Measurements from ENCODE around the gene PTGIS.

The PTGIS gene

DNA sequence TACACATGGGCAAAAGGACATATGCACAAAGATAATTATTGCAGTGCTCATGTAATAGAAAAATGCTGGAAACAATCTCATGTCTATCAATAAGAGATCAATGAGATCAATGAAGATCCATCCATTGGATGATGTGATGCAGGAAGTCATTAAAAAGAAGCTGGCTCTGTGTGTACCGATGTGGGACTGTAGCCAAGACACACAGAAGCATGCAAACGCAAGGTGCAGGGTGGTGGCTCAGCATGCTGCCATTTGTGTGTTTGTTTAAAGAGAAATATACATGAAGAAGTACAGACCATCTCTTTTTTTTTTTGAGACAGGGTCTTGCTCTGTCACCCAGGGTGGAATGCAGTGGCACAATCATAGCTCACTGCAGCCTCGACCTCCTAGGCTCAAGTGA is 52.4 kb downstream of the PTGIS start:
- no peak overlapping the region for H3K4me3 ChIP-seq (replicated peaks; ENCODE audit: low read depth, low read length)
- DNase-seq (ENCODE audit: extremely low read depth, low read depth) = no peak
- TF ChIP-seq, protein P1, sequence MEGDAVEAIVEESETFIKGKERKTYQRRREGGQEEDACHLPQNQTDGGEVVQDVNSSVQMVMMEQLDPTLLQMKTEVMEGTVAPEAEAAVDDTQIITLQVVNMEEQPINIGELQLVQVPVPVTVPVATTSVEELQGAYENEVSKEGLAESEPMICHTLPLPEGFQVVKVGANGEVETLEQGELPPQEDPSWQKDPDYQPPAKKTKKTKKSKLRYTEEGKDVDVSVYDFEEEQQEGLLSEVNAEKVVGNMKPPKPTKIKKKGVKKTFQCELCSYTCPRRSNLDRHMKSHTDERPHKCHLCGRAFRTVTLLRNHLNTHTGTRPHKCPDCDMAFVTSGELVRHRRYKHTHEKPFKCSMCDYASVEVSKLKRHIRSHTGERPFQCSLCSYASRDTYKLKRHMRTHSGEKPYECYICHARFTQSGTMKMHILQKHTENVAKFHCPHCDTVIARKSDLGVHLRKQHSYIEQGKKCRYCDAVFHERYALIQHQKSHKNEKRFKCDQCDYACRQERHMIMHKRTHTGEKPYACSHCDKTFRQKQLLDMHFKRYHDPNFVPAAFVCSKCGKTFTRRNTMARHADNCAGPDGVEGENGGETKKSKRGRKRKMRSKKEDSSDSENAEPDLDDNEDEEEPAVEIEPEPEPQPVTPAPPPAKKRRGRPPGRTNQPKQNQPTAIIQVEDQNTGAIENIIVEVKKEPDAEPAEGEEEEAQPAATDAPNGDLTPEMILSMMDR (IDR thresholded peaks at IDR 0.05; ENCODE audit: low read depth, low read length, missing control alignments) = no peak

DNA sequence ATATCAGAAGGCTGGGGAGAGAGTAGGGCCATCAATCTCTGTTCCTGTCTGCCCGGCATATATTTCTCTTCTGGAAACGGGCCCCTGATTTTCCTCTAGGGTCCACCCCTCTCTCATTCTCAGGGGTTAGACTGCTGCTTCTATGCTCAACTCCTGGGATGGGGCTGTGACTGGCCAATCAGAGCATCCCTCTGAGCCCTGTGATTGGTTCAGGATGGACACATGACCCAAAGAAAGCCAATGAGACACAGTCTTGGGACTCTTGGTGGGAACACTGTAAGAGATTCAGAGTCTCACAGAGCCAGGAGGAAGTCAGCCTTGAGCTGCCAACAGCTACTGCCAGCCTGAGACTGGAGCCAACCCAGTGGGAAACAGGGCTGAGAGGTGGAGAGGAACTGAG is 54.4 kb downstream of the PTGIS start:
- TF ChIP-seq, protein P1 (IDR thresholded peaks at IDR 0.05; ENCODE audit: low read depth, low read length, missing control alignments) = no peak
- no peak overlapping the region for H3K4me3 ChIP-seq (replicated peaks; ENCODE audit: low read depth, low read length)
- no peak for DNase-seq (ENCODE audit: extremely low read depth, low read depth)

DNA sequence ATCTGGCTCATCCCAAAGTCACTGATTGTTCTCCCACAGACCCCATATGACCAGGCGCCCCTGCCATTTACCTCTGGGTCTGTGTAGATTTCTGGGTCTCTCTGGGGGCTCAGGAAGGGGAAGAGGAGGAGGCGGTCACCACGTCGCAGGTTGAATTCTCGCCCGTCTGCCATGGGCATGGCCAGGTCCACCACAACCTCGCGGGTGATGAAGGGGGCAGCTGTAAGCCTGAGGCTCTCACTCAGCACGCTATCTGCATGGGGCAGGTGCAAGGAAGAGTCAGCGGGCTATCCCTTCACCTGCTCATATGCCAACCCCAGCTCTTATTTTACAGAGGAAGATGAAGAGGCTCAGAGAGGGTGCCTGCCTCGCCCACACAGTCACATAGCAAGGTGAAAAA is 54.9 kb downstream of the PTGIS start:
- TF ChIP-seq, protein P1 (IDR thresholded peaks at IDR 0.05; ENCODE audit: low read depth, low read length, missing control alignments) = no peak
- DNase-seq (ENCODE audit: extremely low read depth, low read depth) = no peak
- H3K4me3 ChIP-seq (replicated peaks; ENCODE audit: low read depth, low read length) = no peak overlapping the region

DNA sequence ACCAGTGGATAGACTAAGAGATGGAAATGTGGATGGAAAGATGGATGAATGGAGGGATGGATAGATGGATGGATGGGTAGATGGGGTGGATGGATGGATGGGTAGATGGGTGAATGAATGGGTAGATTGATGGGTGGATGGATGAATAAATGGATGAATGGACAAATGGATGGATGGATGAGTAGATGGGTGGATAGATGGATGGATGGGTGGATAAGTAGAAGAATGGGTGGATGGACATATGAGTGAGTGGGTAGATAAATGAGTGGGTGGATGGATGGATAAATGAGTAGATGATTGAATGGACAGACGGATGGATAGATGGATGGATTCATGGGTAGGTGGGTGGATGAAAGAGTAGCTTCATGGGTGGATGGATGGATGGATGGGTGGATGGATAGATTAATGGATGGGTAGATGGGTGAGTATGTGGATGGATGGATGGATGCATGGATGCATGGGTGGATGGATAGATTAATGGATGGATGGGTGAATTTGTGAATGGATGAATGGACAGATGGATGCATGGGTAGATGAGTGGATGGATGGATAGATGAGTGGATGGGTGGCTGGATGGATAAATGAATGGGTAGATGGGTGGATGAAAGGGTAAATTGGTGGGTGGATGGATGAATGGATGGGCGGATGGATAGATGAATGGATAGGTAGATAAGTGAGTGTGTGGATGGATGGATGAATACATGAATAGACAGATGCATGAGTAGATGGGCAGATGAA is 56.0 kb downstream of the PTGIS start:
- DNase-seq (ENCODE audit: extremely low read depth, low read depth) = no peak
- no peak overlapping the region for H3K4me3 ChIP-seq (replicated peaks; ENCODE audit: low read depth, low read length)
- TF ChIP-seq, protein P1 (IDR thresholded peaks at IDR 0.05; ENCODE audit: low read depth, low read length, missing control alignments) = no peak

DNA sequence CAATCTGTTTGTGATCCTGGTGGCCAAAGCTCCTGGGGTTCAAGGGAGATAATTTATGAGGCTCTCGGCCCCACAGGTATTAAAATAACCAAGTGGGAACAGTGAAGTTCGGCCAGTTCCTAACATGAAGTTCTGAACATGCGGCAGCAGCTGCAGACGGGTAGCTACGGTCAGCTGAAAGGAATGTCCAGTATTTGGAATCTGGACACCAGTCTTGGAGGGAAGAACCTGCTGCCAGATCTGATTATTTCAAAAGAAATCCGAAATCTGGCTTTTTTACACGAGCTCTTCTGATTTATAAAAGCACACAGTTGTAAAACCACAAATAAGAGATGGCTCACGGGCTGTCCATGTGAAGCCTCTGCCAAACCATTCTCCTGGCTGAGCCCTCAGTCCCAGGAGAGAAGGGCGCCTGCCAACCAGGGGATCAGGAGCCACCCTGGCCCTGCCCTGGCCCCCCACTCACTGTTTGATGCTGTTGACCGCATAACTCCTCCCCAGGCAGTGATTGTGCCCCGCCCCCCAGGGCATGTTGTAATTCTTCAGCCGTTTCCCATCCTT is 57.3 kb downstream of the PTGIS start:
- TF ChIP-seq, protein P1 (IDR thresholded peaks at IDR 0.05; ENCODE audit: low read depth, low read length, missing control alignments) = no peak
- DNase-seq (ENCODE audit: extremely low read depth, low read depth) = no peak
- no peak overlapping the region for H3K4me3 ChIP-seq (replicated peaks; ENCODE audit: low read depth, low read length)

DNA sequence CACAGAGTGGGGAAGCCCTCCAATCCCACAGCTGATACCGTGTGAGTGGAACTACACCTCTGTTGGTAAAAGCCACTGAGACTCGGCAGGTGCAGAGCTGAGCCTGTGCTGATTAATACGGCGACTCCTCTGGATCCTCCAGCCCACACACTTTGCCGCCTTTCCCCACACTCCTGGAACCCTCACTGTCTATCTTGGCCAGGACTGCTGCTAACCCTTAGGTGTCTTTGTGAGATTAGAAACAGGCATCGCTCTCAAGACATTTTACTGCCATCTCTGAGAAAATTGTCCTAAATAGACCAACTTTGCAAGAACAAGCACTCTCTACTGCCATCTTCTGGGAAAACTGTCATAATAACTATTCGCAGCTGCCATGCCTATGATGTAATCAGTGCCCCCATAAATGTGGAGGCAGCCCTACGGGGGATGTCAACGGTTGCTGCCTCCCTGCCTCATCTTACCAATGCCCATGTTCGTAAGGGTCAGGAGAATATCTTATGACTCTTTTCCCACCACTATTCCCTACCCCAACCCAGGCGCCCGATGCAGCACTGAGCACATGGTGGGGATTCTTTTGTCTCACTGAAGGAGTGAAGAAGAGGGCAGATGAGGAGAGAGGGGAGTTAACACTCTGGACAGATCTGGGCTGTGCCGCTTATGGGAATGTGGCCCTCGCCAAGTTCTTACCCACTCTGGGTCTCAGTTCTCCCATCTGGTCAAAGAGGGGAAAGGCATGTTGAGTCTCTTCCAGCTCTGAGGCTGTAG is 59.3 kb downstream of the PTGIS start:
- DNase-seq (ENCODE audit: extremely low read depth, low read depth) = peak; percentile 21
- no peak overlapping the region for H3K4me3 ChIP-seq (replicated peaks; ENCODE audit: low read depth, low read length)
- TF ChIP-seq, protein P1 (IDR thresholded peaks at IDR 0.05; ENCODE audit: low read depth, low read length, missing control alignments) = no peak

Data from HFF-Myc (cell line).